ENCODE measurements around the gene UGT1A10.
"Not testable (repeated sequence)": the region's sequence is repeated elsewhere in the genome, so short reads cannot be mapped to it uniquely, and the experiment has no call there.

DNA sequence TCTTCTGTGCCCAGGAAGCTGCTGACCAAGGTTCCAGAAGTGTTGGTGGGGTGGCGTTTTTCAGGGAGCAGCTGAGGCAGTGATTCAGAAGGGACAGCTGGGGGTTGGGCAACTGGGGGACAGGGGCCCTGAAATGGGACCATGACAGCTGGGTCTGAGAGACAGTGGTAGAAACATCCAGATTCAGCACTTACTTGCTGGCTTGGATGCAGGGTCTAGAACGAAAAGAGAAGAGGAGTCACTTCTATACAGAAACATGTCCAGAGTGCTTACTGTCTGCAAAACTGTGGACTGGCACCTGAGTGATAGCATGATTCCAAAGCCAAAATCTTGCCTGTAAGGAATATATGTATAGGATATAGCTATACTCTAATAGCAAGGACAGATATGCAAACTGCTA lies 109.6 kb downstream of the UGT1A10 start:
- TF ChIP-seq, protein P1, sequence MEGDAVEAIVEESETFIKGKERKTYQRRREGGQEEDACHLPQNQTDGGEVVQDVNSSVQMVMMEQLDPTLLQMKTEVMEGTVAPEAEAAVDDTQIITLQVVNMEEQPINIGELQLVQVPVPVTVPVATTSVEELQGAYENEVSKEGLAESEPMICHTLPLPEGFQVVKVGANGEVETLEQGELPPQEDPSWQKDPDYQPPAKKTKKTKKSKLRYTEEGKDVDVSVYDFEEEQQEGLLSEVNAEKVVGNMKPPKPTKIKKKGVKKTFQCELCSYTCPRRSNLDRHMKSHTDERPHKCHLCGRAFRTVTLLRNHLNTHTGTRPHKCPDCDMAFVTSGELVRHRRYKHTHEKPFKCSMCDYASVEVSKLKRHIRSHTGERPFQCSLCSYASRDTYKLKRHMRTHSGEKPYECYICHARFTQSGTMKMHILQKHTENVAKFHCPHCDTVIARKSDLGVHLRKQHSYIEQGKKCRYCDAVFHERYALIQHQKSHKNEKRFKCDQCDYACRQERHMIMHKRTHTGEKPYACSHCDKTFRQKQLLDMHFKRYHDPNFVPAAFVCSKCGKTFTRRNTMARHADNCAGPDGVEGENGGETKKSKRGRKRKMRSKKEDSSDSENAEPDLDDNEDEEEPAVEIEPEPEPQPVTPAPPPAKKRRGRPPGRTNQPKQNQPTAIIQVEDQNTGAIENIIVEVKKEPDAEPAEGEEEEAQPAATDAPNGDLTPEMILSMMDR (IDR thresholded peaks at IDR 0.05; ENCODE audit: low read depth, low read length) = not testable (repeated sequence)
- TF ChIP-seq POLR2A (IDR thresholded peaks at IDR 0.05; ENCODE audit: extremely low read depth, insufficient read length) = not testable (repeated sequence)
- TF ChIP-seq, protein P2, sequence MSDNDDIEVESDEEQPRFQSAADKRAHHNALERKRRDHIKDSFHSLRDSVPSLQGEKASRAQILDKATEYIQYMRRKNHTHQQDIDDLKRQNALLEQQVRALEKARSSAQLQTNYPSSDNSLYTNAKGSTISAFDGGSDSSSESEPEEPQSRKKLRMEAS (IDR thresholded peaks at IDR 0.05; ENCODE audit: low read depth, low read length) = not testable (repeated sequence)
